HCT116 (cell line): ENCODE measurements around the gene ENDOG.

Source experiments
- CTCF ChIP-seq, 3 experiments: fragments of 200-600 bp in 1 of 3; sonication (generic) in 1 of 3; IDR thresholded peaks in 2 of 3; conservative IDR thresholded peaks in 1 of 3; 2 replicates each; pipeline ENCODE4 v1.5.1; 2012 to 2017; ENCODE audit warnings: low read depth in 2 of 3, low read length in 2 of 3, antibody characterized with exemption in 1 of 3, borderline replicate concordance in 1 of 3, control low read depth in 1 of 3, mild to moderate bottlenecking in 1 of 3, mixed read lengths in 1 of 3, mixed run types in 1 of 3, moderate library complexity in 1 of 3; ENCODE audit not compliant: insufficient read depth in 1 of 3
- ELF1 ChIP-seq: IDR thresholded peaks from 2 replicates; pipeline ENCODE4 v1.6.1; 2012; ENCODE audit warnings: low read depth, borderline replicate concordance
- POLR2A ChIP-seq: IDR thresholded peaks from 2 replicates; pipeline ENCODE4 v1.7.0; 2011; ENCODE audit warnings: borderline replicate concordance; ENCODE audit not compliant: insufficient read depth, insufficient read length; ENCODE audit errors: extremely low read depth
- RAD21 ChIP-seq: IDR thresholded peaks from 2 replicates; pipeline ENCODE4 v1.6.1; 2012; ENCODE audit warnings: low read depth, mild to moderate bottlenecking

- TF ChIP-seq CTCF (IDR thresholded peaks at IDR 0.05 in 2 of 3, conservative IDR thresholded peaks at IDR 0.05 in 1 of 3; ENCODE audit: borderline replicate concordance in 1 of 3, insufficient read depth in 1 of 3, low read depth in 2 of 3, low read length in 2 of 3) (no peak), RAD21 (no peak), POLR2A (no peak), ELF1 (no peak)
Measured at GRCh38 chr9:128862401-128862851, 44.1 kb downstream of the ENDOG start.
